Measurements from ENCODE around the gene IL23A.
"Not testable (repeated sequence)": the region's sequence is repeated elsewhere in the genome, so short reads cannot be mapped to it uniquely, and the experiment has no call there.

Gene IL23A, protein sequence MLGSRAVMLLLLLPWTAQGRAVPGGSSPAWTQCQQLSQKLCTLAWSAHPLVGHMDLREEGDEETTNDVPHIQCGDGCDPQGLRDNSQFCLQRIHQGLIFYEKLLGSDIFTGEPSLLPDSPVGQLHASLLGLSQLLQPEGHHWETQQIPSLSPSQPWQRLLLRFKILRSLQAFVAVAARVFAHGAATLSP
- 4.0 to 54.0 (median 18.6) reads per million in 4 experiments for total RNA-seq

DNA sequence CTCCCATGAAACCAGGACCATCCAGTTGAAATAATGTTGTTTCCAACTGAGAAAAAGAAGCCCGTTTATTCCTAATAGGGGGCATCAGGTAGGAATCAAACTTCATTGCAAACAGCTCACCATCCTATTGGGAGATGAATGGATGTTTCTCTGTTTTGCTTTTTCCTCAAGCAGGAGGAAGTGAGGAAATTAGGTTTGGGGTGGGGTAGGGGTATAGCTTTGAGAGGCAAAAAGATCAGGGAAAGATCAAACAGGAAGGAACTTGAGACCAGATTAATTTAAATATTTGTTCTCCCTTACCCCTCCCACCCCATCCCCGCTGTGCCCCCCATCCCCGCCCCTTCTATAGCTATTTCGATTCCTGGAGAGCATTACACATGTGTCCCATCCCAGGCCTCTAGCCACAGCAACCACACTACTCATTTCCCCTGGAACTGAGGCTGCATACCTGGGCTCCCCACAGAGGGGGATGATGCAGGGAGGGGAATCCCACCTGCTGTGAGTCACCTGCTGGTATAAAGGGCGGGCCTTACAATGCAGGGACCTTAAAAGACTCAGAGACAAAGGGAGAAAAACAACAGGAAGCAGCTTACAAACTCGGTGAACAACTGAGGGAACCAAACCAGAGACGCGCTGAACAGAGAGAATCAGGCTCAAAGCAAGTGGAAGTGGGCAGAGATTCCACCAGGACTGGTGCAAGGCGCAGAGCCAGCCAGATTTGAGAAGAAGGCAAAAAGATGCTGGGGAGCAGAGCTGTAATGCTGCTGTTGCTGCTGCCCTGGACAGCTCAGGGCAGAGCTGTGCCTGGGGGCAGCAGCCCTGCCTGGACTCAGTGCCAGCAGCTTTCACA is at the start of gene IL23A:
IL23A (plus strand) TSS at position 577 of the 850 bp plus-strand sequence; CDS start at position 738, 161 bp downstream.
- DNase-seq = peak; percentile 80

DNA sequence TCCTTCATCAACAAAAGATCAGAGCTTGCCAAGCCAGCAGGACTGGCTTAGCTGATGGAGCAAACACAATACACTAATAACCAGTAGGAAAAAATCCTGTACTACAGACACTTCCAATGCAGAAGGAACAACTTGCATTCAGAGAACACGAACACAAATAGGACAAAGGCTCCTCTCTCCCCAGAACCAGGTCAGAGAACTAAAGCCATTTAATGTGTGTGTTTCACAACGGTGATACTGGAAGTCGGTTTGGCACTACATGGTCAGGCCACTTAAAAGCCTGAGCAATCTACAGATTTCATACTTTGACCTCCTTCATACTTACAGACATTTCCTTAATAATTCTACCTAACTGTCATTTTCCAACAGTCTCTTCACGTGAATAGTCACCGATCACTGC is 44.9 kb upstream of the IL23A start:
- no peak for DNase-seq

DNA sequence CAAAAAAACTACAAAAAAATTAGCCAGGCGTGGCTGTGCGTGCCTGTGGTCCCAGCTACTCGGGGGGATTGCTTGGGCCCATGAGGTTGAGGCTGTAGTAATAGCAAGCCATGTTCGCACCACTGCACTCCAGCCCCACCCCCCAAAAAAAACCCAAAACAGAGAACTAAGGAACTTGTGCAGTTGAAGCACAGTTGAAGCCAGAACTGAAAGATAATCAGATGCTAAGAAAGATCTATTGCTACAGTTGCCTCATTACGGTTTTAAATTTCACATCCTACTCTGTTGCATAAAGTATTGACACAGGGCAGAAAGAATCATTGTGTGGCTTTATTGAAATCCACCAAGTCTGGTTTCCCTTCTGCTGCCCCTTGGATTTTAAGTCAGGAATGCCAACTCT is 42.4 kb upstream of the IL23A start:
- no peak for DNase-seq

DNA sequence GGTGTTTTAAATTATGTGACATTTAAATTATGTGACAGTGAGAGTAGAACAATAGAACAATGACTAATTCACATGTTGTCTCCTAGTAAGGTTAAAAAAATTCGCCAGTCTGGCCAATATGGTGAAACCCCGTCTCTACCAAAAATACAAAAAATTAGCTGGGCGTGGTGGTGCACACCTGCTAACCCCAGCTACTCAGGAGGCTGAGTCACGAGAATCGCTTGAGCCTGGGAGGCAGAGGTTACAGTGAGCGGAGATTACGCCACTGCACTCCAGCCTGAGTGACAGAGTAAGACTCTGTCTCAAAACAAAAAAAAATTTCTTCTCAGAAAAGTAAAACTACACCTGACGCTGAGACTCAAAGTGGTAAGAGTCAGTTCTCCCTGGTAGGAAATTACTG is 41.3 kb upstream of the IL23A start:
- DNase-seq = no peak

DNA sequence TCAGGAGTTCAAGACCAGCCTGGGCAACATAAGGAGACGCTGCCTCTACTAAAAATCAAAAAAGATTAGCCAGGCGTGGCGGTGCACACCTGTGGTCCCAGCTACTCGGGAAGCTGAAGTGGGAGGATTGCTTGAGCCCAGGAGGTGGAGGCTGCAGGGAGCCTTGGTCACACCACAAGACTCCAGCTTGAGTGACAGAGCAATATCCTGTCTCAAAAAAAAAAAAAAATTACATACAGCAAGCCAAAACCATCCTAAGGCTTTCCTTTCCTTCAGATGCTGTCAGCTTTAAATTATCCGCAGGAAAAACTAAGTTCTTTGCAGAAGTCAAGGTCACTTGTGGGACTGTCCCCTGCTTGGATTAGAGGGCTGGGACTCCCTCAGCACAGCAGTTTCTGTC is 39.9 kb upstream of the IL23A start:
- DNase-seq = no peak

DNA sequence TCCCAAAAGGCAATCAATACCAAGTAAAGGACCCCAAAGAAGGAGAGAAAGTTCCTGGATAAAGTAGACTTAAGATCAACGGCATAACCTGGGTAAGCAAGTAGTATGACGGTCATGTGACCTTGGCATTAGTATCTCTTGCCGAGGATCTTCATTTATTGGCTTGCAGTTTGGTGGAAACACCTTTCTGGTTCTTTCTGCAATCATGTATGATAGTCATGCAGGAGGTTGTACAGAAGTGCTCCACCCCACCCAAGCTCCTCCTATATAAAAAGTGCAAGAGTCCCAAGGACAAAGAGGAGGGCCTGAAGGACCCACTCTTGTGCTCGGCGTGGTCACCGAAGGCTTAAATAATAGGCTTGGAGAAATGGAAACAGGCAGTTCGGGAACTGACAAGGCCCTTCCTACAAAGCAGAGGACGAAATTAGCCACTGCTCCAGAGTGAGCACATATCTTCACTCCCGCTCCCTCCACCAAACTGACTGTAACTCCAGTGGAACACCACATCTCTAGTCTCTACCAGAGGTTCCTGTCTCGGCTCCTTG is 39.3 kb upstream of the IL23A start:
- DNase-seq = peak; percentile 19

DNA sequence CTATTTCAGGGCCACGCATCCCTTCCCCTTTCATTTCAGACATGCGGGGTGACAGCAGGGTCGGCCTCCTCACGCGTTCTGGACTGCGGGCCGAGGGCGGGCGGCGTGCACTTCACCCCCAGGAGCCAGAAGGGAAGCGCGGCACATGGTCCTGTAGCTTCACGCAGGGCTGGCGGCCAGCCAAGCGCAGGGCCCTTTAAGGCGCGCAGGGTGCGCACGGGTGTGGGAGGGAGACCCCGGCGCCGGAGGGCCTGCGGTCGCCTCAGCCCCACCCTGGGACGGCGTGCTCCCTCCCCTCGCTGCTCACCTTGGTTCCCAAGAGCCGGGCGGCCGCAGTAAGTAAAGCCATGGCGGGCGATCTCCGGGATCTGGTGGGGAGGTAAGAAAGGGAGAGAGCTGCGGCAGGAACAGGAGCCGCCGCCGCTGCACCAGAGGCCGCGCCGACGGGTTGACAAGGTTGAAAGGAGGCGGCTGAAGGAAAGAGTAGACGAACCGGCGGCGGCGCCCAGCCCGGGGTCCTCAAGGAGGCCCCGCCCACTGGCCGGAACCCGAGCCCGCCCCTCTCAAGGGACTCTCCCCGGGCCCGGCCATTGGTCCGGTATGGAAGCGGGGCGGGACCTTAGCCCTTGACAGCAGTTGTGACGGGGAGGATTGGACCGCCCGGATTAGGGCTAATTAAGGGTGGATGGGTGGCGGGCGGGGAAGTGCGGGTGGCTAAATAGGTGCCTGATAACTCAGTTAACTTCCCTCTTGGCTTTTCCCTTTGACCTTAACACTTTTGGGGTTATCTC is 38.6 kb upstream of the IL23A start, which contains the start of gene CS:
CS (minus strand) TSS at position 478 of the 791 bp plus-strand sequence; CDS start at position 349, 129 bp downstream.
- peak; percentile 97 for DNase-seq

DNA sequence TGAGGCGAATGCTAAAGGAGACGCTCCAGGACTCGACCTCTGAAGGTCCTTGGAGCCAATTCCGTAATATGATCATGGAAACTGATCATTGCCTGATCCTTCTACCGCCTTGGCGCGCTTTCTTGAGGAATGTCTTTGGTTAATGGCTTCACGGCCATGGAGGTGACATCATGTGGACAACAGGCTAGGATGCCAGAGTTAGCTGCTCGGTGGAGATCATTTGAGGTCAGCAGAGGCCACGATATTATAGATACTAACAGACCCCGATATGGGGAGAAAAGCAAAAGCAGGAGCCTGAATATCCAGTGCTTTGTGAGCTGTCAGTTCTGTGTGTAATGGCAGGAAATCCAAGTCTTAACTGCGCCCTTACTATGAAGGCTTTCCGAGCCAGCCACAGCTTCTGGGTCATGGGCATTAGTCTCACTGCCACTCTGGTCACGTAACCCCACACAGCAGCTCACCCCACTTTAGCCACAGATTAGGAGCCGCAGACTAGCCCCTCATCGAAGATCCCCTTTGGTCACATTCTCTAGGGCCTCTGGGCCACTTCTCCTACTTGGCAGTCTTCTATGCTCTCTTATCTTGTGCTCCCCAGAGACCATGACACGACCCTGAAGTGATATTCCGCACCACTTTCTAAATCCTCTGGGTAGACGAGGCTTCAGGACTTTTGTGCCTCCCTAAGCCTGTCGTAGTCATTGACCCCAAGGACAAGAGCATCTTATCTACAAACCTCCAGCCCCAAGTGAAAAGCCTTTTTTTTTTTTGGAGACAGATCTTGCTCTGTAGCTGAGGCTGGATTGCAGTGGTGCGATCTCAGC is 37.8 kb upstream of the IL23A start:
- no peak for DNase-seq

DNA sequence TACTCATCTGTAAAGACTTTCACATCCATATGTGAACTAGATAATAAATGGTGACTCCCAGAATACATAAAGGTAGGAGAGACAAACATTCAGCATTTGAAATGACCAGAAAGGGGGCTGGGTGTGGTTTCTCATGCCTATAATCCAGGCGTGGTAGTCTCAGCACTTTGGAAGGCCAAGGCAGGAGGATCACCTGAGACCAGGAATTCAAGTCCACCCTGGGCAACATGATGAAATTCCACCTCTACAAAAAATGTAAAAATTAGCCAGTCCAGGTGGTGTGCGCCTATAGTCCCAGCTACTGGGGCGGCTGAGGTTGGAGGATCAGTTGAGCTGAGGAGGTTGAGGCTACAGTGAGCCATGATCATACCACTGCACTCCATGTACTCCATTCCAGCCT is 34.4 kb upstream of the IL23A start:
- DNase-seq = no peak

DNA sequence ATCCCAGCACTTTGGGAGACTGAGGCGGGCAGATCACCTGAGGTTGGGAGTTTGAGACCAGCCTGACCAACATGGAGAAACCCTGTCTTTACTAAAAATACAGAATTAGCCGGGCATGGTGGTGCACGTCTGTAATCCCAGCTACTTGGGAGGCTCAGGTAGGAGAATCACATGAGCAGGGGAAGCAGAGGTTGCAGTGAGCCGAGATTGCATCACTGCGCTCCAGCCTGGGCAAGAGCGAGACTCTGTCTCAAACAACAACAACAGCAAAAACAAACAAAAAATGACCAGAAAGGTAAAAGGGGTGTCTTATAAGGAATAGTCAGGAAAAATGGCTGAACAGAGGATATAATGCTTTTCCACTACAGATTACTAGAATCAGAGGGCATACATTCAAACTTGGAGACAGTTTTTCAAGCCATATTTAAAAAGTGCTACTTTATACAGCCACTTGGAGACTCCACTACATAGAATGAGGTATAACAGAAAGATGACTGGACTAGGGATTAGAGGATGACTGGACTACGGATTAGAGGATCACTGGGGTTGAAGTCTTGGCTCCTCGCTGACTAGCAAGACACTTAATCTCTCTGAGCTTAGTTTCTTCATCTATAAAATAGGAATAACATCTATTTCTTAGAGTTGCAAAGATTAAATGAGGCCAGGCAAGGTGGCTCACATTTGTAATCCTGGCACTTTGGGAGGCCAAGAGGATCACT is 33.7 kb upstream of the IL23A start:
- no peak for DNase-seq

DNA sequence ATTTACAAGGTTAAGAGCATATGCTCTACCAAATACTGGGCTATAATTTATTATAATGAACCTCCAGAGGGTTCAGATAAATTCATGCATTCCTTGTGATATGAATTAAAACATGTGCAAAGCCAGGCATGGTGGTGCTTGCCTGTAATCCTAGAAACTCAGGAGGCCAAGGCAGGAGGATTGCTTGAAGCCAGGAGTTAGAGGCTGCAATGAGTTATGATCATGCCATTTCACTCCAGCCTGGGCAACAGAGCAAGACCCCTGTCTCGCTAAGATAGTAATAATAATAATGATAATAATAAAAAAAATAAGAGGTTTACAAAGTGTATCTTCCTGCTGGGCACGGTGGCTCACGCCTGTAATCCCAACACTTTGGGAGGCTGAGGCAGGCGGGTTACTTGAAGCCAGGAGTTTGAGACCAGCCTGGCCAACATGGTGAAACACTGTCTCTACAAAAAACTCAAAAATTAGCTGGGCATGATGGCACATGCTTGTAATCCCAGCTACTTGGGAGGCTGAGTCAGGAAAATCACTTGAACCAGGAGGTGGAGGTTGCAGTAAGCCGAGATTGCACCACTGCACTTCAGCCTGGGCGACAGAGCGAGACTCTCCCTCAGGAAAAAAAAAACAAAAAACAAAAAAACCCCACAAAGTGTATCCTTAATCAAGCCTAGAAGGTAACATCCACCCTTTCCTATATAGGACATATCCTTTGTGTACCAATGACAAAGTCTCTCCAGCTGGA is 31.3 kb upstream of the IL23A start:
- no peak for DNase-seq

DNA sequence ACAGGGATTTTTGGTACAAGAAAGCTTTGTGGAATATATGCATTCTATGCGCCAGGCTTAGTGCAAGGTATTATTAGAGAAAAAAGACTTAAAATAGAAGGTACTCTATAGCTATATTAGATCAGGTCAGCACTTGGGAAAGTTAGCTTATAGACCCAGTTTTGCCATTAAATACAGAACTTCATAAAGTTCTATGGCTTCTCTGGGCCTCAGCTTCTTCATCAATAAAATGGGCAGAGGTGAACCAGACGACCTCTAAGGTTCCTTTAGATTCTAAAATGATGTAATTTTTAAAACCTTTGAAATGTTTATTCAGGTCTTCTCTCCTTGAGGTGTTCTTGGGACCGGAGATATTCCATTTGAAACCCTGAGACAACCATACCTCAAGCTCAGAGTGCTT is 30.0 kb upstream of the IL23A start:
- DNase-seq = no peak

DNA sequence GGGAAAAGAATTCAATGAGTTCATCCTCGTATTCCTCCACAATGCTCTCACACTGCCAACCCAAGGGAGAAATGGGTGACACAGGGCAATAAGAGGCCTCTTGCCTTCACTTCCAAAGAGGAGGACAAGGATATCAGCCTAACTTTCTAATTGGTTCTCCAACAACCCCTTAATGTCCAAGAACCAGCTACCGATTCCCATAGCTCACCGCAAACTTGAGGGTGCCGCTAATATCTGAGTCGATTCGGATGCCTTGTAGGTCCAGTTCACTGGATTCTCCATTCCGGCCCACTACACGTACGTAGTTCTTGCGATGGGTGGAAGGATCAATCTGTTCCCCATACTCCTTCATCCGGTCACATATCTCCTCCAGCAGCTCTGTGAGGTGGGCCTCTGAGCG is 27.7 kb upstream of the IL23A start:
- DNase-seq = no peak

DNA sequence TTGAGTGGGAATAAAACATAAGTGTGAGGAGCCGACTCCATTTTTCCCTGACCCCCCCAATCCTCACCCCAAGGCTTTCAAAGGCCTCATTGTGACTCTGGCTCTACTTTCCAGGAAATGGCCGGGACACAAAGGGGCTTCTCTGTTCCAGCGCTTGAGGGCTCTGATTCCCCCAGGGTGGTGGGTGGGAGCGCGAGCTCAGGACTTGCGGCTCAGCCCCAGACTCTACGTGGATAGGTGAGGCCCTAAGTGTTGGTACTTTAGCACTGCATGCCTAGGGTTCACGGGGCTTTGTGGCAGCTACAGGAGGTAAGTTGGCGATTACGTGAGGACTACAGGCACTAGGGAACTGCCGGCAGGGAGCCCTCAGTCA is 23.4 kb upstream of the IL23A start:
- no peak for DNase-seq

DNA sequence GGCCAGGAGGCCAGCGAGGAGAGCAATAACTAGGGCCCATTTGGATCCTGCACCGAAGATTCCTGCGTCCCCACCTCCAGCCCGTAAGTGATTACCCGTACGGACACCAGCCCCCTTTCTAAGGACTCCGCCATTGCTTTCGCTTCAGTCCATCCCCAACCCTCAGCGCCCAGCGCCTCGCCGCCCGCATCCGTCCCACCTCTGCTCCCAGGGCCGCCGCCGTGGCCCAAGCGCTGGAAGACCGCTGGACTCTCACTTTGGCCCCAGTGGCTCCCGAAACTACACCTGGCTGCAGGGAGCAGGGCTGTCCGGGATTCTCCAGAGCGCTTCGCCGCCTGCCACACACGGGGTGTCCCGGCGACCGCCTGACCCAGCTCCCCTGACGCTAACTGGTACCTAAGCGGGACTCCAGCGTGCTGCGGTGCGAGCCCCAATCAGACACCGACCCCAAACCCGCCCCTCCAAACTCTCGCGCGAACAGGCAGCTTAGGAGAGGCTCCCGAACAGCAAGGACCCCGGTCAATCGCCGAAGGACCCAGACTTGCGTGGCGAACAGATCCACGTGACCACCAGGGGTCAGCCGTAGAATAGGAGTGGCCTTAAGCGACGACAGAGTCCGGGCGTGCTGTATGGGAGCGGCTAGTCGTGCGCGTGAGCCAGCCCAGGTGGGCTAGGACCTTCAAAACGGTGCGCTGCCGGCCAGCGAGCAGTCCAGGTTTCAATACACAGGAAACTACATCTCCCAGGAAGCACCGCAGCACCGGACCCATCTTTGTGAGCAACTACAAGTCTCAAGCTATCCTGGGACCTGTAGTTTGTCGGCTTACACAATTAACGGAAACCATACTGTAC is 22.8 kb upstream of the IL23A start, which contains the start of gene CNPY2:
CNPY2 (minus strand) TSS at position 367 of the 852 bp plus-strand sequence. CDS start 771 bp downstream, outside the sequence.
- peak; percentile 91 for DNase-seq

DNA sequence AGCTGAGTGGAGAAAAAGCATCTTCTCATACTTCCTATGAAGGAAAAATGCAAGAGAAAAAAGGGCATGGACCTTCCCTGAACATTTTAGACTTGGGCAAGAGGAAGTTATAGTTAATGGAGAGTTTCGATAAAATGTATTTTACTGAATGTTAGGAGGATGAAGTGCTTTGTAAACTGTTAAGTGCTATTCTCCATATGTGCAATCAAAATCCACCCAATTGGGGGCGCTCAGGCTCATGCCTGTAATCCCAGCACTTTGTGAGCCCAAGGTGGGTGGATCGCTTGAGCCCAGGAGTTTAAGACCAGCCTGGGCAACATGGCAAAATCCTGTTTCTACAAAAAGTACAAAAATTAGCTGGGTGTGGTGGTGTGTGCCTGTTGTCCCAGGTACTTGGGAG is 21.0 kb upstream of the IL23A start:
- no peak for DNase-seq

DNA sequence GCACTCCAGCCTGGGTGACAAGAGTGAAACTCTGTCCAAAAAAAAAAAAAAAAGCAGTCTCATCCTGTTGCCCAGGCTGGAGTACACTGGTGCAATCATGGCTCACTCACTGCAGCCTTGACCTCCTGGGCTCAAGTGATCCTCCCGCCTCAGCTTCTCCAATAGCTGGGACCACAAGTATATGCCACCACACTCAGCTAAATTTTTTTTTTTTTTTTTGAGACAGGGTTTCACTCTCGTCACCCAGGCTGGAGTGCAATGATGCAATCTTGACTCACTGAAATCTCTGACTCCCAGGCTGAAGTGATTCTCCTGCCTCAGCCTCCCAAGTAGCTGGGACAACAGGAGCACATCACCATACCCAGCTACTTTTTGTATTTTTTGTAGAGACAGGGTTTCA is 17.7 kb upstream of the IL23A start:
- no peak for DNase-seq

DNA sequence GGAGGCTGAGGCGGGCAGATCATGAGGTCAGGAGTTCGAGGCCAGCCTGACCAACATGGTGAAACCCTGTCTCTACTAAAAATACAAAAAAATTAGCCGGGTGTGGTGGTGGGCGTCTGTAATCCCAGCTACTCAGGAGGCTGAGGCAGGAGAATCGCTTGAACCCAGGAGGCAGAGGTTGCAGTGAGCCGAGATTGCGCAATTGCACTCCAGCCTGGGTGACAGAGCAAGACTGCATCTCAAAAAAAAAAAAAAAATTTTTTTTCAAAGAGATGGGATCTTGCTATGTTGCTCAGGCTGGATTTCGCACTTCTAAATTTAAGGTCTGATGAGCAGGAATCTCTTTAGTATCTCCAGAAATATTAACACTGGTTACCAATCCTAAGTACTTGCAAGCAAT is 17.1 kb upstream of the IL23A start:
- DNase-seq = not testable (repeated sequence)

DNA sequence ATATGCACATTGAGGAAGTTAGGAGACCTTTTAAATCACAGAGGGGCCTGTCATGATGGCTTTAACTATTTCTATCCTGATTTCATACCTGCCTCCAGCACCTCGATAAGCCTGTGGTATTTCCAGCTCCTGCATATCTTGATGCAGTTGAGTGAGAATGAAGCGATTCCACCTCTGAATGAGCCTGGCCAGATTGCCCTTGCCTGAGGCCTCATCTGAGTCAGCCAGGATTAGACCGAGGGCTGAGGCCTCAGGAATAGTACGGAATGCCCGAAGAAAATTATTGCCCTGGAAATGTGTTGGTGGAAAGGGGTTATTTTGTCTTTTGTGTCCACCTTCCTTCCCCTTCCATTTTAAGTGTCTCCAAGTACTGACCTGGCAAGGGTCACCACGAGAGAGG is 14.5 kb upstream of the IL23A start:
- DNase-seq = no peak

DNA sequence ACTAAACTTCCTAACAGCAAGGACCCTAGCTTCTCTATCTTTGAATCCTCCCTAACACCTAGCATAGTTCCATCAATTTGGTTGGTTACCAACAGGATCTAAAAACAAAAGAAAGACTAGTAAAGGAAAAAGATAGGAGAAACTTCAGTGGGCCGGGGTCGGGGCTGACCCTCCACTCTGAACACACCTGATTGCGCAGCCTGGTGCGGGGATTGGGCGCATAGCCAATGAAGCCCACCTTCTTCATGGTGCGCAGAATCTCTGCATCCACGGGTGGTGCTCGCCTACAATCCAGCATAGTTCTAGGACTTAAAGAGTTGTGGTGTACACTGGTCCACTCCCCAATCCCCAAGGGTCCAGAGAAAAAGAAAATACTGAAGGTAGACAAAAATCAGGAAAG is 12.6 kb upstream of the IL23A start:
- no peak for DNase-seq

Data from effector CD8-positive, alpha-beta T cell (primary cell).